ENCODE measurements around the gene EIF1. TPM values are rescaled to one million over a fixed set of nuclear protein-coding genes. Genes with fewer than 3 reads are reported as not detected.
"Not testable (repeated sequence)": the region's sequence is repeated elsewhere in the genome, so short reads cannot be mapped to it uniquely, and the experiment has no call there.

EIF1 gene
- total RNA-seq, 2 experiments from 2014 or later = 145 to 659 TPM

DNA sequence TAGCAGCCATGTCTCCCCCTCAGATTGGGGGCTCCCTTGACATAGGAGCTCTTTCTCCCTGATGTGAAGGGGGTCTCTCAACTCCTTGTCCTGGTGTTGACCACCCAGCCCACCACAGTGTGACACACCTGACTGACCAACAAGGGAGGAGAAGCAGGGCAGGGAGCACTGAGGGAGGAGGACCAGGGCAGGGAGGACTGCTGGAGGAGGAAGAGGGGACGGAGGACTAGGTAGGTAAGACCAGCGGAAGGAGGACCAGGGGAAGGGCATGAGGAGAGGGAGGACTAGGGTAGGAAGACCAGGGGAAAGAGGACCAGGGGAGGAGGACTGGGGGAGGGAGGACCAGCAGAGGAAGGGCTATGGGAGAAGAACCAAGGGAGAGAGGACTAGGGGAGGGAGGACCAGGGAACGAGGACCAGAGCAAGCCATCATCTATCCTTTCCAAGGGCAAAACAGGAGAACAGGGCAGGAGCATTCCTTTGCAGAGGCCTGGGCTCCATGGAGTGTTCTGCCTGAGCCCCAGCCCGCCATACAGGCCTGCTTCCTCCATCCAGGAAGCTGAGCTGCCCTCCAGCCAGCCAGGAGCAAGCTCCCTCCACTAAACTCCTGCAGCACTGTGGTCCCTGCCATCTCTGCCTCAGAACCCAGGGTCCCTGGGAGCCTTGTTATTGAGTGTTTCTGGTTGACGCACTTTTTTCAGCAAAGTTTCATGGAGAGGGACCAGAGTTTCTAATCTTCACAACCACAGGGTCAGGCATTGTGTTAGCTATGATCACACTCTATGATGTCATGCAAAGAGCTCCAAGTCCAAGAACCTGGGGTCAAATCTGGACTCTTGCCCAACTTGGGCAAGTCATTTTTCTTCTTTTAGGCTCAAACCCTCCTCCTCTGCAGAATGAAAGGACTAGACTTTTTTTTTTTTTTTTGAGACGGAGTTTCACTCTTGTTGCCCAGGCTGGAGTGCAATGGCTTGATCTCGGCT is 48.9 kb upstream of the EIF1 start:
- POLR2A ChIA-PET = interaction anchor here (0.6 kb wide), 1 partner anchor 14 kb away, joined by 6 read pairs; no protein-coding TSS in a partner anchor
- CTCF ChIA-PET (ENCODE audit: unreplicated experiment) = no interaction called here
- BruUV-seq (replicated peaks) = no TSS peak

DNA sequence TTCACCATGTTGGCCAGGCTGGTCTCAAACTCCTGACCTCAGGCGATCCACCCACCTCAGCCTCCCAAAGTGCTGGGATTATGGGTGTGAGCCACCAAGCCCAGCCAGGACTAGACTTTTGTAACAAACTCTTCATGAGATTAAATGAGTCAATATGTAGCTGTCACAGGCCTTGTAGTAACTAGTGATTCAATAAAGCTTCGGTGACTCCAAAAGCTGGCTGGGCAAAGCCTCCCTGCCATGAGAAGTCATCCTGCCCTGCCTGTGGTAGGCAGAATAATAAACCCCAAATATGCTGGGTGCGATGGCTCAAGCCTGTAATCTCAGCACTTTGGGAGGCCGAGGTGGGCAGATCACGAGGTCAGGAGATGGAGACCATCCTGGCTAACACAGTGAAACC is 48.1 kb upstream of the EIF1 start:
- H3K4me1 ChIP-seq (ENCODE audit: insufficient read depth, low read length, poor library complexity, severe bottlenecking); H2AFZ ChIP-seq (ENCODE audit: low read length); DNase-seq (ENCODE audit: low spot score); POLR2A ChIA-PET; H3K9me3 ChIP-seq (ENCODE audit: low read length); H3K9me2 ChIP-seq (ENCODE audit: insufficient read depth, low read length); H4K20me1 ChIP-seq (ENCODE audit: insufficient read depth, low read length); intact Hi-C loops (cut with micrococcal nuclease; ENCODE audit: unreplicated experiment); H3K4me2 ChIP-seq (ENCODE audit: low read length); H3K36me3 ChIP-seq (ENCODE audit: insufficient read depth, low read length); CTCF ChIA-PET (ENCODE audit: unreplicated experiment); H3K4me3 ChIP-seq (ENCODE audit: low read depth, low read length, poor library complexity, severe bottlenecking); BruUV-seq (replicated peaks); H3K27ac ChIP-seq (ENCODE audit: low read depth, low read length, poor library complexity, severe bottlenecking); H3K79me2 ChIP-seq (ENCODE audit: insufficient read depth, low read depth, low read length): not testable (repeated sequence)

More for the DNA sequence above, 48.9 kb upstream of the EIF1 start:
- Histone ChIP-seq H3K79me2 (ENCODE audit: insufficient read depth, low read depth, low read length) (no peaks in the 10 kb centered on the region), H3K4me1 (ENCODE audit: insufficient read depth, low read length, poor library complexity, severe bottlenecking) (no peaks in the 10 kb centered on the region), H4K20me1 (ENCODE audit: insufficient read depth, low read length) (no peaks in the 10 kb centered on the region), H3K4me2 (ENCODE audit: low read length) (no peak overlapping the region), H3K9me3 (ENCODE audit: low read length) (no peaks in the 10 kb centered on the region), H3K27ac (ENCODE audit: low read depth, low read length, poor library complexity, severe bottlenecking) (no peak overlapping the region), H3K4me3 (ENCODE audit: low read depth, low read length, poor library complexity, severe bottlenecking) (no peak overlapping the region), H3K36me3 (ENCODE audit: insufficient read depth, low read length) (no peaks in the 10 kb centered on the region), H2AFZ (ENCODE audit: low read length) (no peak overlapping the region), H3K9me2 (ENCODE audit: insufficient read depth, low read length) (no peaks in the 10 kb centered on the region)
- no peak for DNase-seq (ENCODE audit: low spot score)
- no peak for TF ChIP-seq EZH2phosphoT487 (IDR thresholded peaks at IDR 0.05; ENCODE audit: borderline replicate concordance, low read depth, low read length)
- TF ChIP-seq, protein P1, sequence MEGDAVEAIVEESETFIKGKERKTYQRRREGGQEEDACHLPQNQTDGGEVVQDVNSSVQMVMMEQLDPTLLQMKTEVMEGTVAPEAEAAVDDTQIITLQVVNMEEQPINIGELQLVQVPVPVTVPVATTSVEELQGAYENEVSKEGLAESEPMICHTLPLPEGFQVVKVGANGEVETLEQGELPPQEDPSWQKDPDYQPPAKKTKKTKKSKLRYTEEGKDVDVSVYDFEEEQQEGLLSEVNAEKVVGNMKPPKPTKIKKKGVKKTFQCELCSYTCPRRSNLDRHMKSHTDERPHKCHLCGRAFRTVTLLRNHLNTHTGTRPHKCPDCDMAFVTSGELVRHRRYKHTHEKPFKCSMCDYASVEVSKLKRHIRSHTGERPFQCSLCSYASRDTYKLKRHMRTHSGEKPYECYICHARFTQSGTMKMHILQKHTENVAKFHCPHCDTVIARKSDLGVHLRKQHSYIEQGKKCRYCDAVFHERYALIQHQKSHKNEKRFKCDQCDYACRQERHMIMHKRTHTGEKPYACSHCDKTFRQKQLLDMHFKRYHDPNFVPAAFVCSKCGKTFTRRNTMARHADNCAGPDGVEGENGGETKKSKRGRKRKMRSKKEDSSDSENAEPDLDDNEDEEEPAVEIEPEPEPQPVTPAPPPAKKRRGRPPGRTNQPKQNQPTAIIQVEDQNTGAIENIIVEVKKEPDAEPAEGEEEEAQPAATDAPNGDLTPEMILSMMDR (conservative IDR thresholded peaks at IDR 0.05; ENCODE audit: low read length) = no peak
- intact Hi-C loops (cut with micrococcal nuclease; ENCODE audit: unreplicated experiment) = no loop called here

DNA sequence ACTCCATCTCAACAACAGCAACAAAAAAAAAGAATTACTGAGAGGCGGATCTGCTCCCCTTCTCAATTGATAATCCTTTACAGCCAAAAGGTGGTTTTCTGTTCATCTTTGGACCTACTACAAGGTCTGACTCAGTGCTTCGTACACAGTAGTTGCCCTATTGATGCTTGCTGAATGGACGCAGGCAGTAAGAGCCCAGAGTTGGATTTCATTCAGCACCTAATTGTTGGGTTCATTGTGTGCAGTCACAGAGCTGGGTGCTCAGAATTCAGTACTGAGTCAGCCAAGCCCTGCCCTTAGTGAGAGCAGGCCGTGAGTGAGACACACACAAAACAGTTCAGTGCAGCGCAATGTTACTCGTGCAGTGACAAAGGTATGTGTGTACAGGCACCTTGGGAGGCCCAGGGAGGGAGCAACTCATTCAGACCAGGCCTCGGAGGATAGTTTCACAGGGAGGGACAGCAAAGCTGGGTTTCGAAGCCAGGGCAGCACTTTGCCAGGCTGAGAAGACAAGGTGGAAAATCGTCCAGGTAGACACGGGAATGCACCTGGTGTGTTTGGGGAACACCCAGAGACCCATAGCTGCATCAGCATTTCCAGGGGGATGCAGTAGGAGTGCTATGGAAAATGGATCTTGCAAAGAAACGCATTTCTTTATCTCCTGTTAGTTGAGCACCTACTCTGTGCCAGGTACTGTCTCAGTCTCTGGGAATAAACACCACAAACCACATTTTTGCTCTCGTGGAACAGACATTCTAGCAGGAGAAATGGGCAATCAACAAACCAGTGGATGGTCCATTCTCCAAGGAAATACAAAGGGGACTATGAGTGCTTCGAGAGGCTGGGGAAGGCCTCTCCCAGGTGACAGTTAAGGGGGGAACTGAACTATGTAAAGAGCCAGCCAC is 46.2 kb upstream of the EIF1 start:
- H3K27ac ChIP-seq (ENCODE audit: low read depth, low read length, poor library complexity, severe bottlenecking) = no peak overlapping the region
- H3K4me3 ChIP-seq (ENCODE audit: low read depth, low read length, poor library complexity, severe bottlenecking) = no peak overlapping the region
- H4K20me1 ChIP-seq (ENCODE audit: insufficient read depth, low read length) = no peaks in the 10 kb centered on the region
- ChIA-PET POLR2A (no interaction called here), CTCF (ENCODE audit: unreplicated experiment) (no interaction called here)
- H3K36me3 ChIP-seq (ENCODE audit: insufficient read depth, low read length) = no peaks in the 10 kb centered on the region
- no peak overlapping the region for H3K4me2 ChIP-seq (ENCODE audit: low read length)
- no peaks in the 10 kb centered on the region for H3K4me1 ChIP-seq (ENCODE audit: insufficient read depth, low read length, poor library complexity, severe bottlenecking)
- no peaks in the 10 kb centered on the region for H3K79me2 ChIP-seq (ENCODE audit: insufficient read depth, low read depth, low read length)
- H3K9me2 ChIP-seq (ENCODE audit: insufficient read depth, low read length) = no peaks in the 10 kb centered on the region
- H3K9me3 ChIP-seq (ENCODE audit: low read length) = no peaks in the 10 kb centered on the region
- DNase-seq (ENCODE audit: low spot score) = no peak
- TF ChIP-seq, protein P1 (conservative IDR thresholded peaks at IDR 0.05; ENCODE audit: low read length) = no peak
- no peak for TF ChIP-seq EZH2phosphoT487 (IDR thresholded peaks at IDR 0.05; ENCODE audit: borderline replicate concordance, low read depth, low read length)
- no peak overlapping the region for H2AFZ ChIP-seq (ENCODE audit: low read length)
- intact Hi-C loops (cut with micrococcal nuclease; ENCODE audit: unreplicated experiment) = no loop called here
- no TSS peak for BruUV-seq (replicated peaks)

Measured in OCI-LY7 (cell line).